NCI-H526 treated with DMSO at 0.1 percent for 48 hours (cell line): ENCODE measurements around the gene HNRNPUL1.

Experiments
- DNase-seq: peaks from one replicate; lab custom pipeline; 2025; lab: John Stamatoyannopoulos, UW

The HNRNPUL1 gene

GRCh38 chr19:41353466-41354342 is 89.5 kb downstream of the HNRNPUL1 start, which contains the start of gene TGFB1:
Gene TGFB1 (minus strand): TSS chr19:41353922. CDS start chr19:41353044, 878 bp downstream.
- DNase-seq: no peak

DNA sequence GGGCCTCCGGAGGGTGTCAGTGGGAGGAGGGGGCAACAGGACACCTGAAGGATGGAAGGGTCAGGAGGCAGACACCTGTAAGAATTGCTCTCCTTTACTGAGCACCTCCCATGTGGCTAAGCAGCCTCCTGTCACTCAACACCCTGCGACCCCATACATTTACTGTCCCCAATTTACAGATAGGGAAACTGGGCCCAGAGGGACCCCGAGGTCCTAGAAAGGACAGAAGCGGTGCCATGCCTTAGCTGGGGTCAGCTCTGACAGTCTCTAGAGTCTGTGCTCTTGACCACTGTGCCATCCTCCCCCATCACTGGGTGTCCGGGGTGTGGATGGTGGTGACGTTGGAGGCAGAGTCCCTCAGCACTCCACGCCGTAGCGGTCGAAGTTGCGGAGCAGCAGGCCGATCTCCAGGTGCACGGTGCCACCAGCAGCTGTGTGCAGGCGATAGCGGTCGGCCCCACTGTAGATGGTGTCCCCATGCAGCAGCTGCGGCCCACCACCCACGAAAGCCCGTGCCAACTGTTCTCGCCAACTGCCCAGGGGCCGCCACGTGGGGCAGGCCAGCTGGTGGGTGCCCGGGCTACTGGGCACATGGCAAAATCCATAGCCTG is 90.3 kb downstream of the HNRNPUL1 start:
- DNase-seq: no peak

DNA sequence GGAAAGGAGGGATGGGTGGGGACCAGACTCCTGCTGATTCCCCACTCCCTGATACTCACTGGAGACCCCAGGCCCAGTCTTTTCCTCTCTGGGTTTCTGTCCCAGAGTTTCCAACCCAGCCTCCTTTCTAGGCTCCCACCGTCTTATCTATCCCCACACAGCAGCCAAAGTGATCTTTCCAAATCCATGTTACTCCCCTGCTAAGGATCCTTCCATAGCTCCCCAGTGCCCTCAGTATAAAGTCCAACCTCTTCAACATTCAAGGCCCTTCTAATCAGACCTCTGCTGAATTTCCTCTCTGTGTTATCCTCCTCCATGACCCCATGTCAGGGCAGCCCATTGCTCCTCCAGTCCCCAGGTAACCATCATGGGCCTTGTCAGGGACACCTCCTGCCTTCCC is 90.9 kb downstream of the HNRNPUL1 start:
- DNase-seq: no peak

DNA sequence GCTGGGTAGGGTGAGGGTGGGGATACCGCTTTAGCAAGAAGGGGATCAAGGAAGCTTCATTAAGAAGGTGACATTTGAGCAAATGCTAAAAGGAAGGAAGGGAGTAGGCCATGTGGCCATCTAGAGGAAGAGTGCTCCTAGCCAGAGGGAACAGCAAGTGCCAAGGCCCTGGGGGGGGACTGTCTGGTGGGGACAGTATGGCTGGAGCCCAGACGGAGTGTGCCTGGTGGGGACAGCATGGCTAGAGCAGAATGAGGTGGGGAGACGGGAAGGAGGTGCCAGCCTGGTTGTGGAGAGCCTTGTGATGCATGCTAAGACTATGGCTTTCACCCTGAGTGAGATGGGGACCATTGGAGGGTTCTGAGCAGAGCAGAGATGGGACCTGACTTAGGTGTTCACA is 91.6 kb downstream of the HNRNPUL1 start:
- no peak for DNase-seq

DNA sequence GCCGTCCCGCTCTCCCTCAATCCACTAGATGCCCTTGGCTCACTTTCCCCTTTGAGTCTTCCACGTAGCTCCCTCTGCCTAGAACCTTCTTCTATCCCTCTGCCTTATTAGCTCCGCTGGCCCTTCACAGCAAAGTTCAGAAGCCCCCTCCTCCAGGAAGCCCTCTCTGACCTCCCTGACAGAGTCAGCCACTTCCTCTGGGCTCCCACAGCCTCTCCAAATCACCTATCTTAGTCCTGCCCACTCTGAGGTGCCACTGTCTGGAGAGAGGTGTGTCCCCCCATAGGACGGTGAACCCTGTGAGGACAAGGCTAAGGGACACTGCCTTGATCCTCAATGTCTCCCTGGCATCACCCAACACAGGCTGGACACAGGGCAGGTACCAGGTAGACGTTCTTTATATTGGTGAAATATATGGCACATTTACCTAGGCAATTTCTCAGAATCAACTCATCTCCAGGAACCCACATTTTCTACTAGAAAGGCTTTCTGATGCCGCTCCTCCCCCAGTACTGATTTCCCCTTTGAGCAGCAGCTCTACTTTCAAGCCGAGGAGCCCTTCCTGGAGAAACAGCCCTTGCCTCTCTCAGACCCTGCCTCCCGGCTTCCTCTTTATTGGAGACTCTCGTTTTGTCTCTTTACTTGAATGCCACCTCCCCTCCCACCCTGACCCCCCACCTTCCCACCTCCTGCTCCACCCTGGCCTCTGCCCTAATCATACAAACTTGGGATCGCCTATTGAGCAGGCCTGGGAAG is 93.0 kb downstream of the HNRNPUL1 start:
- DNase-seq: no peak
